ENCODE results near the gene GPER1. TPM values are rescaled to one million over a fixed set of nuclear protein-coding genes. Genes with fewer than 3 reads are reported as not detected.

Gene GPER1
- total RNA-seq, 2 experiments from 2014 or later = 0.08 TPM; not detected in 1

DNA sequence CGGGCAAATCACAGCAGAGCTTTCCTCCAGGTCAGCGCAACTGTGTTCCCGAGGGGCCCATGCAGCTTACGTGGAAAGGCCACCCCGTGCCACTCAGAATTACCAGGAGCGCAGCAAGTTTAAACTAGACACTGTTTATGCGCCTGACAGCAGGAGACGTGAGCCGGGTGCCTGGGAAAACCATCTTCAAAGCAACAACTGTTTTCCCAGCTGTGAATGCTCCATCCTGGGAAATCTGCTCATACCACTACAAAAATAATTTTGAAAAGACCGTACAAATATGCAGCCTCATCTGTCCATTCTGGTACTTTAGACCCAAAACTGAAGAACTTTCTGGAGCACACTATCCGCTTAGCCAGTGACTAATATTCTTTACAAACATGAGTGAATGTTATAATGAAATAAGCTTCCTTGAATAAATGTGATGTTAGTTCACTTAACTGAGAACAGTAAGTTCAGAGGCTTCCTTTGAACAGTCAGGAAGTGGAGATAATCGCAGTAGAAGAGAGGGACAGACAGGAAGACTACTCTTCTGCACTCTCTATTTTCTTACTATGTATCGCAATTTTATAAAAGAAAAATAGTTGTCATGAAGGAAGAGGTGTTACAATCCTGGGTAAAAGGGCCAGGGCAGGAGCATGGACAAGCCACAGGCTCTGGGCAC lies 16.7 kb downstream of the GPER1 start:
- no peak overlapping the region for H3K4me3 Mint-ChIP-seq
- no peaks in the 10 kb centered on the region for H3K36me3 Mint-ChIP-seq (ENCODE audit: low read depth)
- no peak for DNase-seq
- ChIA-PET POLR2A (no interaction called here), CTCF (interaction anchor here (0.6 to 1.5 kb wide), 7 partner anchors 11 to 52 kb away, joined by 3 to 8 read pairs (median 4); a partner anchor contains a TSS)
- no peaks in the 10 kb centered on the region for H3K9me3 Mint-ChIP-seq
- no peaks in the 10 kb centered on the region for H3K27me3 Mint-ChIP-seq
- H3K27ac Mint-ChIP-seq = no peak overlapping the region
- H3K4me1 Mint-ChIP-seq = peaks cover 22% of the 10 kb centered on the region

DNA sequence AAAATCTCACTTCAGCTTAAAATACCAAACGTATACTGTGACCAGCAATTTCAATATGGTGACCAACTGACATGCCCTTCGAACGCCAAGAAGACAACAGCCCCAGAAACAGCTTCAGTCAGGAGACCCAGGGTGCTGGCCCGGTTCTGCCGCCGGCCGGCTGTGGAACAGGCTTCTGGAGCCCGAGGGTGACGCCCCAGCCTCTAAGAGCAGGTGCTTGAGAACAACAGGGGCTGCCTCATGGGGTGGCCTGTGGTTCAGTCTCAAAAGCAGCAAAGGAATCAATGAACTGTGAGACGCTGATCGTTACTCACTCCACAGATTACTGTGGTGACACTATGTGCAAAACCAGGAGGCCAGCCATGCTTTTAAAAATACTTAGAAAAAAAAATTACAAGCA lies 17.3 kb downstream of the GPER1 start:
- no peaks in the 10 kb centered on the region for H3K9me3 Mint-ChIP-seq
- ChIA-PET POLR2A (no interaction called here), CTCF (interaction anchor here (1.0 to 1.7 kb wide), 4 partner anchors 10 to 52 kb away, joined by 4 to 8 read pairs (median 4); no protein-coding TSS in a partner anchor)
- no peaks in the 10 kb centered on the region for H3K36me3 Mint-ChIP-seq (ENCODE audit: low read depth)
- no peaks in the 10 kb centered on the region for H3K27me3 Mint-ChIP-seq
- H3K27ac Mint-ChIP-seq = no peak overlapping the region
- peaks cover 22% of the 10 kb centered on the region for H3K4me1 Mint-ChIP-seq
- H3K4me3 Mint-ChIP-seq = no peak overlapping the region
- no peak for DNase-seq

DNA sequence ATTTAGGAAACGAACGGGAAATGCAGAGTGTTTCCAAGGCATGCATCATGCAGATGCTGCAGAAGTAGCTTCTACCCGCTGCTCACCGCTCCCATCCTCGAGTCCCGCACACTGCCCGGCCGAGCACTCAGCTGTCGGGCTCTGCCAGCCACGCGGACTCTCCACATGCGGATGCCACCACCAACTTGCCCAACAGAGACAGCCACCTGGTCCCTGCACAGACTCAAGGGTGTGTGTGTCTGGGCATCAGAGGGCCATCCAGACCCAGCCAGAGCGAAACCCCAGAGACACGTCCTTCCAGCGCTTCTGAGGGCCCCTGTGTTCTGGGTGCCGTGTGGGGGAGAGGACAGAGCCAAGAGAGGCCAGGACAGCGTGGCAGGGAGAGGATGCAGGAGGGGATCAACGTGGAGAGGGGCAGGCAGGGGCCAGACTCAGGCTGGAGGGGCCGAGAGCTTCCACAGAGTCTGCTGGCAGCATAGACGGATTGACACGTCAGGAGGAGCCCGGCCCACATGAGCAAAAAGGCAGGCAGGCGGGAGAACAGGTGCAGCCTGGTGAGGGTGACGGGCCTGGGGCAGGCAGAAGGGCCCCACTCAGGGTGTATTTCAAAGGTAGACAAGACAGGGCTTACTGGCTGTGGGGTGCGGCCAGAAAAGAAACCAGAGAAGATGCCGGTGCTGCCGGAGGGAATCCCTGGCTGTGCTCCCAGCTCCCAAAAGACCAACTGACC lies 18.3 kb downstream of the GPER1 start:
- no peak for DNase-seq
- POLR2A ChIA-PET = no interaction called here
- H3K4me3 Mint-ChIP-seq = no peak overlapping the region
- no peaks in the 10 kb centered on the region for H3K27me3 Mint-ChIP-seq
- no peaks in the 10 kb centered on the region for H3K36me3 Mint-ChIP-seq (ENCODE audit: low read depth)
- no peaks in the 10 kb centered on the region for H3K9me3 Mint-ChIP-seq
- H3K4me1 Mint-ChIP-seq = peaks cover 22% of the 10 kb centered on the region
- no peak overlapping the region for H3K27ac Mint-ChIP-seq
- CTCF ChIA-PET = interaction anchor here (1.4 to 1.7 kb wide), 3 partner anchors 12 to 64 kb away, joined by 3 to 6 read pairs (median 4); no protein-coding TSS in a partner anchor

DNA sequence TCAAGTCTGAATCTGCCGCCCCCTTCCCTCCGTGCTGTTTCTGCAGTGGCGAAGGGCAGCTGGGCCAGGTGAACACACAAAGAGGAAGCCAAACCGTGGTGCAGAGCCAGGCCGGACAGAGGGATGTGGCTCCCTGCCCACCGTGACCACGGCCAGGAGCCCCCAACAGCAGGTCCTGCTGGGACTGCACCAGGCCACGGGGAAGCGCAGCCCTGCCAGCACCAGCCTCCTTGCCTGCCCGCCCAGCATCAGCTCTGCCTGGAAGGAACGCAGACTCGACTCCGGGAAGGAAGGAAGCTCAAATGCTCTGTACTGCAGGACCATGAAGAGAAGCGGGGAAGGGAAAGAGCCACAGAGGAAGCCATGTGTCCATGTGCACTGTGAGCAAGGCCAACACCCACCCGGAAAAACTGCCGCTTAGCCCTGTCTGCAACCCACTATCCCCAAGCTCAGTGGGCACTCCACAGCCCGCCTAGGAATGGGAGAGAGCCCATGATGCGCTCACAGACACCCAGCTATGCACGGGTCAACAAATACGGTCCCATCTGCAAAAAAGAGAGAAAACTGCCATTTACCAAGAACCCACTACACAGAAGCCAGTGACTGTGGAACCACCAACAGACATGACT lies 19.0 kb downstream of the GPER1 start:
- CTCF ChIA-PET = interaction anchor here (1.4 to 1.7 kb wide), 3 partner anchors 13 to 63 kb away, joined by 3 to 6 read pairs (median 4); no protein-coding TSS in a partner anchor

DNA sequence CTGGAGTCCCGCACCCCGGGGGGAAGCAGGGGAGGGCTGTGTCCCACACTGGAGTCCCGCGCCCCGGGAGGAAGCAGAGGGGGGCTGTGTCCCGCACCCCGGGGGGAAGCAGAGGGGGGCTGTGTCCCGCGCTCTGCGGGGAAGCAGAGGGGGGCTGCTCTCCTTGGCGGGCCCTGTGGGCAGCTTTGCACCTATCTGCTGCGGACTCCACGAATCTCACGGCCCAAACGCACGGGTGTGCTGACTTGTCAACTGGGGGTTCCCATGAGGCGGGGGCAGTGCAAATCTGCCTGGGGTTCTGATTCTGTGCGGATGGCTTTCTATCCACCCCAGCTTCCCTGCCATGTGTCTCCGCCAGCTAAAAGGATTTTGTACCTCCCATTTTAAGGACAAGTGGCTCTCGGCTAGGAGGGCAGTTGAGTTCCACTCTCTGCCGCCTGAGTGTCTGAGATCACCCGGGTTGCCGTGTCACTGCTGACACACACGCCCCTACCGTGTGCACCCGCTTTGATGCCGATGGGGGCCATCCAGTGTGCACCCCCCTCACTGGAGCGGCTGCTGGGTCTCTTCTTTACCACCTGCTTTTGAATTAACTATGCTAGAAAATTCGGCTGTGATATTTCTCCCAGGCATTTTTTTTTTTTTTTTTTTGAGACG lies 20.5 kb downstream of the GPER1 start:
- Mint-ChIP-seq H3K27ac (no peak overlapping the region), H3K27me3 (no peaks in the 10 kb centered on the region), H3K36me3 (ENCODE audit: low read depth) (no peaks in the 10 kb centered on the region), H3K4me3 (no peak overlapping the region), H3K4me1 (peaks cover 16% of the 10 kb centered on the region), H3K9me3 (no peaks in the 10 kb centered on the region)
- ChIA-PET POLR2A (no interaction called here), CTCF (no interaction called here)
- no peak for DNase-seq

More for the DNA sequence above, 19.0 kb downstream of the GPER1 start:
- Mint-ChIP-seq H3K9me3 (no peaks in the 10 kb centered on the region), H3K4me1 (peaks cover 22% of the 10 kb centered on the region), H3K27me3 (no peaks in the 10 kb centered on the region), H3K27ac (peak overlapping the region; percentile 22), H3K4me3 (no peak overlapping the region), H3K36me3 (ENCODE audit: low read depth) (no peaks in the 10 kb centered on the region)
- DNase-seq = no peak
- POLR2A ChIA-PET = no interaction called here

DNA sequence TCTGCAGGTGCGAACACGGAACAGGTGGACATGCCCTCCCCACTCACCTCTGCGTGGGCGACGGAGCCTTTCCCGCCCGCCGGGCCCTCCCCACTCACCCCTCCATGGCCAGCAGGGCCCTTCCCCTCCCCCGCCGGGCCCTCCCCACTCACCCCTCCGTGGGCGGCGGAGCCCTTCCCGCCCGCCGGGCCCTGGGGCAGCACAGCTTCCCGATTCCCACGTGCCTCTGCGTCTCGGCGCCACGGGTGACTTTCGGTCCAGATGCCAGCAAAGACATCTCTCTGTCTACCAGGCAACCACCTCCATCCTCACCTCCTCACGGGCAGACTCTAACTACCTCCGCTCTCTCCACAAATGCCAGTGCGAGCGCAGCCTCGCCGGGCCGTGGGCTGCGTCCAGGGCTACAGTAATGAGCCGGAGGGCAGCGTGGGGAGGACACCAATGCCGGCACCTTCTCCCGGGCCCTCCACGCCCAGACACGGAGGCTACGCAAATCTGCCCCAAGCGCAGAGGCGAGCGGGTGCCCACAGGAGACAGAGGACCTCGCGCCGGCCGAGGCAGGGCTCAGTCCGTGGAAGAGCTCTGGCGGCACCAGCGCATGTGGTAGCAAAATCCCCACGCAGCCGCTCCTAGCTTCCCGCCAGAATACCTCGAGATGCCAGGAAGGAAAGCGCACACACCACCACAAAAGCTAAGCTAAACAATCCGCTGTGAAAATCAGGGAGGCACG lies 21.8 kb downstream of the GPER1 start:
- POLR2A ChIA-PET = no interaction called here
- no peaks in the 10 kb centered on the region for H3K36me3 Mint-ChIP-seq (ENCODE audit: low read depth)
- H3K27me3 Mint-ChIP-seq = no peaks in the 10 kb centered on the region
- no peak for DNase-seq
- H3K4me3 Mint-ChIP-seq = no peak overlapping the region
- no peaks in the 10 kb centered on the region for H3K9me3 Mint-ChIP-seq
- H3K27ac Mint-ChIP-seq = no peak overlapping the region
- peaks cover 6% of the 10 kb centered on the region for H3K4me1 Mint-ChIP-seq
- CTCF ChIA-PET = interaction anchor here (2.5 kb wide), 1 partner anchor 117 kb away, joined by 8 read pairs; no protein-coding TSS in a partner anchor

DNA sequence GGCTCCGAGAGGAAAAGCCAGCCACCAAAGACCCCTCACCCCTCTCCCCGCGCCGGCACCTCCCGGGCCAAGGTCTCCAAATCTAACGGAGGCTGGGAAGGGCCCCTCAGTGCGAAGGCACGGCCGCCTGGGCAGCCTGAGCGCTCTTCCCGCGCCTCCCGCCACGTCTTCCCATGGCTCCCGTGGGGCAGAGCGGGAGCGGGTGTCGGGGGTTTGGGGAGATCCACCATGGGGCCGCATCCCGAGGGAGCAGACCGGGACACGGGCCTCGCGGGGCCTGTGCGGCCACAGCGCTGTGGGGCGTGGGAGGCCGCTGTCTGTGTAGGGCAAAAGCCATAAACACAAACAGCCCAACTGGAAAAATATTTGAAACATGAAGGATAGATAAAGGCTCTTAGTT lies 22.4 kb downstream of the GPER1 start:
- H3K27ac Mint-ChIP-seq = no peak overlapping the region
- no peaks in the 10 kb centered on the region for H3K4me1 Mint-ChIP-seq
- DNase-seq = no peak
- ChIA-PET POLR2A (no interaction called here), CTCF (interaction anchor here (2.5 kb wide), 1 partner anchor 118 kb away, joined by 8 read pairs; no protein-coding TSS in a partner anchor)
- no peak overlapping the region for H3K4me3 Mint-ChIP-seq
- H3K9me3 Mint-ChIP-seq = no peaks in the 10 kb centered on the region
- no peaks in the 10 kb centered on the region for H3K27me3 Mint-ChIP-seq
- no peaks in the 10 kb centered on the region for H3K36me3 Mint-ChIP-seq (ENCODE audit: low read depth)

DNA sequence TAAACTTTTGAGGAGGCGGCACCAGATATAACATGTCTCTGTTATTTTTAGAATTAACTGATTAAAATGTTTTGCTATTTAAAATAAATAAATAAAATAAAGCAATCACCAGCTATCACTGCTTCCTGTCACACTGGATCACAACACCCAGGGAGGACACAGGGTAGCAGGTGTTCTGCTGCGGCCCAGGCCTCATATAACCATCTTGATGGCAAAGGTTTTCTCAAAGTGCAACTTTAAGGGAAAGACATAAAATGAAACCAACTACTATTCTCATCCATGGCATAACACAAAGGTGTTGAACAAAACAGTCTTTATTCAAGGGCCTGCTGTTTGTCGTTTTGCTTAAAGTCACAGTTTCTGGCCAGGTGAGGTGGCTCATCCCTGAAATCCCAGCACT lies 23.2 kb downstream of the GPER1 start:
- Mint-ChIP-seq H3K36me3 (ENCODE audit: low read depth) (no peaks in the 10 kb centered on the region), H3K27me3 (no peaks in the 10 kb centered on the region), H3K9me3 (no peaks in the 10 kb centered on the region), H3K4me1 (no peaks in the 10 kb centered on the region), H3K27ac (no peak overlapping the region), H3K4me3 (no peak overlapping the region)
- ChIA-PET POLR2A (no interaction called here), CTCF (interaction anchor here (2.5 kb wide), 1 partner anchor 118 kb away, joined by 8 read pairs; no protein-coding TSS in a partner anchor)
- no peak for DNase-seq

DNA sequence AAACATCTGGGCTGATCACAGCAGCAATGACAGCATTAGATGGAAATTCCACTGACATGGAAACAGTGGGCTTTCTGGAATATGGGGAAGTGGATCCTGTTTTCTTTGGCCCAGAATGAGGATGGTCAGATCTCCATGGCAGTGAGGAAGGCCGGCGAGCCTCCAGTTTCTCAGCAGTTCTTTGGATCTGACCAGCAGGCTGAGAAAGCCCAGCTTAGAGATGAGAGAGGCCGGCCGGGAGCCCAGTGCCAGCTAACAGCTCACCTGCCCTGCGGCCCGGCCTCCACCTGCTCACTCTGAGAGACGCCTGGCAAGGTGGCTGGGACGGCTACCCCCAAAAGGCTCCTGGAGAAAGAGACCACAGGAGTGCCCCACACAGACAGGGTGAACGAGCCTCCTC lies 24.2 kb downstream of the GPER1 start:
- H3K27ac Mint-ChIP-seq = no peak overlapping the region
- CTCF ChIA-PET = interaction anchor here (1.5 kb wide), 1 partner anchor 18 kb away, joined by 3 read pairs; no protein-coding TSS in a partner anchor
- H3K27me3 Mint-ChIP-seq = no peaks in the 10 kb centered on the region
- no peaks in the 10 kb centered on the region for H3K4me1 Mint-ChIP-seq
- POLR2A ChIA-PET = no interaction called here
- no peak for DNase-seq
- H3K4me3 Mint-ChIP-seq = no peak overlapping the region
- H3K9me3 Mint-ChIP-seq = no peaks in the 10 kb centered on the region
- H3K36me3 Mint-ChIP-seq (ENCODE audit: low read depth) = no peaks in the 10 kb centered on the region

DNA sequence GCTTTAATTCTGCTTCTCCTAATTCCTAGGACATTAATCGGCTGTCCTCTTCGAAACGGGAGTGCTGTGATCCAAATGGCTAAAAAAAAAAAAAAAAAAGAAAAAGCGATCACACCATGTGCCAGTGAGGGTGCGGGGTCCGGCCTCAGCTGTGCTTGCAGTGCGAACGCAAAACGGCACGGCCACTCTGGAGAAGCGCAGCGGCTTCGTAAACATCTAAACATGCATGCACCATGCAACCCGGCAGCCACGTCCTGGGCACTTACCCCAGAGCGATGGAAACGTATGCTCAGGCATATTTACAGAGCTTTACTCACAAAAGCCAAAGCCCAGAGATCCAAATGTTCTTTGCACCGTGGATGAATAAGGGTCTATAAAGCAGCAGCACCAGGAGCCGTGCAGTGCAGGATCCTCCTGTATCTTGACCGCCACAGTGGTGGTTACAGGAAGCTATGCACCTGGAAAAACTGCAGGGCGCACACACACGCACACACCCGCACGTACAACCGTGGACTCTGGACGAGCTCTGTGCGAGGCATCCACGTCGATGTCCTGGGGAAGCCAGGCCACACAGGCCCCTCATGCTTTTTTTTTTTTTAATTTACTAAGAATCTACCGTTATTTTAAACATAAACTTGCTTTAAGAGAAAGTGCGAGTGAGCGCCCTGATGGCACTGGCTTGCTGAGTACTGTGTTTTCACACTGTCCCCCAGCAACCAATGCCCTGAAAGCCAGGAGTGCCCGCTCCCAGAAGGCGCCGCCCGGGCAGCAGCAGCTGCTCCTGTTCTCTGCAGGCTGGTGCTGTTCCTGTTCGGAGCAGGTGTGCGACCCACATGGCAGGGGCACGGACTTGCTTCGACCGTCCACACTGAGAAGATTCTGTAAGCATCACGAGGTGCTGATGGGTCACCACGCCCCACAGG lies 25.0 kb downstream of the GPER1 start:
- H3K36me3 Mint-ChIP-seq (ENCODE audit: low read depth) = peaks cover 2% of the 10 kb centered on the region
- POLR2A ChIA-PET = no interaction called here
- DNase-seq = no peak
- H3K4me3 Mint-ChIP-seq = no peak overlapping the region
- H3K27ac Mint-ChIP-seq = no peak overlapping the region
- H3K9me3 Mint-ChIP-seq = no peaks in the 10 kb centered on the region
- CTCF ChIA-PET = interaction anchor here (0.5 to 1.5 kb wide), 7 partner anchors 17 to 1435 kb away, joined by 3 to 5 read pairs (median 3); no protein-coding TSS in a partner anchor
- H3K4me1 Mint-ChIP-seq = peaks cover 4% of the 10 kb centered on the region
- H3K27me3 Mint-ChIP-seq = no peaks in the 10 kb centered on the region

DNA sequence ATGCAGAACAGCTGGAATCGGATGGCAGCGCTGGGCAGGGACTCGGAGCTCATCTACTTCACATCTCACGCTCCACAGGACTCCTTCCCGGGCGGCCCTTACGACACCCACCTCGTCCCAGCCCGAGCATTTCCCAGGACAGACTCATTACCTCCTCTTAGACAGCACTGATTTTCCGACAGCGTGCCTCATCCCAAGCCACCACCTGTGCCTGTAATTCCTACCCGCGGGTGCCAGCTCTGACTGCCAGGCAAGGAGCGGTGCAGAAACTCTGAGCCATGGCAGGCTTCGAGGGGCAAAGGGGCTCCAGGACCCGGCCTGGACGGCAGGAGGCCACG lies 25.6 kb downstream of the GPER1 start:
- H3K27ac Mint-ChIP-seq = no peak overlapping the region
- no peaks in the 10 kb centered on the region for H3K9me3 Mint-ChIP-seq
- H3K27me3 Mint-ChIP-seq = no peaks in the 10 kb centered on the region
- no peak overlapping the region for H3K4me3 Mint-ChIP-seq
- peaks cover 9% of the 10 kb centered on the region for H3K4me1 Mint-ChIP-seq
- DNase-seq = no peak
- H3K36me3 Mint-ChIP-seq (ENCODE audit: low read depth) = peaks cover 2% of the 10 kb centered on the region
- ChIA-PET POLR2A (no interaction called here), CTCF (interaction anchor here (1.1 to 1.5 kb wide), 2 partner anchors 17 to 63 kb away, joined by 3 to 5 read pairs; no protein-coding TSS in a partner anchor)

Measured in activated CD4-positive, alpha-beta T cell treated with anti-CD3 and anti-CD28 coated beads, Interleukin-2, amount 10 ng/mL, durations not matched to agents 7 days and 5 days (primary cell).